Naive thymus-derived CD4-positive, alpha-beta T cell (primary cell): Measurements from ENCODE around the gene MED4. TPM values are rescaled to one million over a fixed set of nuclear protein-coding genes. Genes with fewer than 3 reads are reported as not detected.

Experiments
- ATAC-seq: fragments of 150-1000 bp; cut with Tn5 transposase; 2 replicates; pipeline ENCODE4 v1.10.0; 2021; ENCODE audit warnings: mild to moderate bottlenecking, moderate library complexity
- CTCF ChIA-PET: fragments of 350-600 bp; sonication (Branson Sonifier 250); formaldehyde crosslinking; loops from one replicate; lab custom pipeline; 2021; ENCODE audit warnings: antibody characterized with exemption; lab: Charles Lee
- POLR2A ChIA-PET: fragments of 350-600 bp; sonication (Branson Sonifier 250); formaldehyde crosslinking; loops from one replicate; lab custom pipeline; 2021; ENCODE audit warnings: antibody characterized with exemption, inconsistent platforms; lab: Charles Lee
- DNase-seq, 9 donors: peaks; one replicate each; pipeline versions ENCODE4 v3.0.0 to v3.0.0-alpha.2; 2020 to 2022; ENCODE audit warnings: mixed read lengths in 1 of 9
- H3K27ac ChIP-seq: one replicate; pipeline ENCODE4 v1.7.0; 2013; ENCODE audit warnings: mild to moderate bottlenecking, low read depth, low read length, moderate library complexity
- H3K27me3 ChIP-seq, 2 donors: one replicate each; pipeline ENCODE4 v1.7.0; 2013; ENCODE audit warnings: low read length in 2 of 2, mild to moderate bottlenecking in 2 of 2, moderate library complexity in 2 of 2; ENCODE audit not compliant: control insufficient read depth in 2 of 2, insufficient read depth in 2 of 2
- H3K36me3 ChIP-seq, 3 experiments: 1 replicate in 2 of 3; 2 replicates in 1 of 3; pipeline ENCODE4 v1.7.0; 2013; ENCODE audit warnings: low read length in 3 of 3, mild to moderate bottlenecking in 3 of 3, moderate library complexity in 1 of 3; ENCODE audit not compliant: insufficient read depth in 3 of 3, control insufficient read depth in 2 of 3
- H3K4me1 ChIP-seq, 2 donors: one replicate each; pipeline ENCODE4 v1.7.0; 2013; ENCODE audit warnings: low read length in 2 of 2, mild to moderate bottlenecking in 2 of 2, moderate library complexity in 1 of 2; ENCODE audit not compliant: control insufficient read depth in 2 of 2, insufficient read depth in 2 of 2
- H3K4me3 ChIP-seq: 2 replicates; pipeline ENCODE4 v1.7.0; 2013; ENCODE audit warnings: mild to moderate bottlenecking, low read length
- H3K9me3 ChIP-seq, 3 experiments: 1 replicate in 2 of 3; 2 replicates in 1 of 3; pipeline ENCODE4 v1.7.0; 2013; ENCODE audit warnings: low read length in 3 of 3; ENCODE audit not compliant: control insufficient read depth in 2 of 3
- H3K27ac Mint-ChIP-seq, 9 donors: one replicate each; pipeline ENCODE4 v1.8.0; 2020 to 2022; ENCODE audit warnings: mixed read lengths in 9 of 9, mild to moderate bottlenecking in 8 of 9, moderate library complexity in 5 of 9, inconsistent platforms in 2 of 9
- H3K27me3 Mint-ChIP-seq, 5 donors: one replicate each; pipeline ENCODE4 v1.8.0; 2021 to 2022; ENCODE audit warnings: mixed read lengths in 5 of 5, mild to moderate bottlenecking in 1 of 5
- H3K36me3 Mint-ChIP-seq, 5 donors: one replicate each; pipeline ENCODE4 v1.8.0; 2020 to 2022; ENCODE audit warnings: mixed read lengths in 5 of 5, mild to moderate bottlenecking in 3 of 5, inconsistent platforms in 1 of 5
- H3K4me1 Mint-ChIP-seq, 7 donors: one replicate each; pipeline ENCODE4 v1.8.0; 2020 to 2022; ENCODE audit warnings: mixed read lengths in 7 of 7, mild to moderate bottlenecking in 3 of 7, inconsistent platforms in 1 of 7
- H3K4me3 Mint-ChIP-seq, 10 donors: one replicate each; pipeline ENCODE4 v1.8.0; 2020 to 2022; ENCODE audit warnings: mild to moderate bottlenecking in 10 of 10, mixed read lengths in 10 of 10, moderate library complexity in 6 of 10, inconsistent platforms in 2 of 10
- H3K9me3 Mint-ChIP-seq, 11 donors: one replicate each; pipeline ENCODE4 v1.8.0; 2020 to 2022; ENCODE audit warnings: mixed read lengths in 11 of 11, mild to moderate bottlenecking in 4 of 11, inconsistent platforms in 1 of 11, moderate library complexity in 1 of 11
- intact Hi-C, 2 donors: fragments of 100-400 bp; cut with micrococcal nuclease; formaldehyde crosslinking; loops; one replicate each; pipeline ENCODE4 v1.15.1; 2023
- polyA plus RNA-seq, 2 donors: library from polyadenylated mRNA; unstranded; fragments of 300-500 nt; fragmentation: Illumina TruSeq; gene quantifications; one replicate each; pipeline ENCODE4 v1.2.3, GENCODE V29; 2021
- total RNA-seq, 6 experiments: library from RNA in 5 of 6; stranded (reverse) in 5 of 6; gene quantifications; 1 replicate in 5 of 6; 2 replicates in 1 of 6; pipeline ENCODE4 v1.2.3 and lab custom pipeline; 2021 to 2026

Gene MED4
- total and polyA plus RNA-seq, 7 experiments from 2014 or later = 43.4 to 90.0 (median 52.2) TPM

GRCh38 chr13:48081739-48082138 lies 13.2 kb downstream of the MED4 start:
- Histone ChIP-seq H3K9me3 (no peaks in the 10 kb centered on the region), H3K4me1 (no peaks in the 10 kb centered on the region), H3K36me3 (peaks cover 19 to 80% (median 22%) of the 10 kb centered on the region in 3 experiments), H3K4me3 (no peak overlapping the region), H3K27me3 (no peaks in the 10 kb centered on the region), H3K27ac (no peak overlapping the region)
- ATAC-seq (no peak), DNase-seq (no peak)
- Mint-ChIP-seq H3K27me3 (no peaks in the 10 kb centered on the region), H3K36me3 (peaks cover 4 to 64% (median 43%) of the 10 kb centered on the region in 5 donors), H3K4me1 (peaks cover 0 to 12% (median 0%) of the 10 kb centered on the region in 7 donors), H3K27ac (no peak overlapping the region), H3K9me3 (no peaks in the 10 kb centered on the region), H3K4me3 (no peak overlapping the region)
- POLR2A ChIA-PET = interaction anchor here (2.0 kb wide), 1 partner anchor 13 kb away, joined by 4 read pairs; the partner anchor contains the start of gene MED4
- intact Hi-C loops = no loop called here
- CTCF ChIA-PET = no interaction called here

- Mint-ChIP-seq H3K36me3 (peaks cover 4 to 81% (median 63%) of the 10 kb centered on the region in 5 donors), H3K27me3 (no peaks in the 10 kb centered on the region), H3K4me1 (peaks cover 0 to 11% (median 0%) of the 10 kb centered on the region in 7 donors), H3K9me3 (peaks cover 0 to 7% (median 0%) of the 10 kb centered on the region in 11 donors), H3K27ac (peak overlapping the region in 3 of 9 donors; percentile 20 to 60 (median 28)), H3K4me3 (no peak overlapping the region)
- ATAC-seq (peak; percentile 73), DNase-seq (peak in 5 of 9 donors; percentile 3 to 34 (median 6))
- H3K27me3 ChIP-seq = no peaks in the 10 kb centered on the region
- H3K36me3 ChIP-seq = peaks cover 27 to 76% (median 40%) of the 10 kb centered on the region in 3 experiments
- no peaks in the 10 kb centered on the region for H3K4me1 ChIP-seq
- no peak overlapping the region for H3K27ac ChIP-seq
- intact Hi-C loops = loop anchor here (1.0 to 5.0 kb wide), 4 partner anchors 17 to 691 kb away; partner anchors contain the start of gene MED4 (in 1 of the 2)
- H3K4me3 ChIP-seq = no peak overlapping the region
- CTCF ChIA-PET = interaction anchor here (1.8 kb wide), 1 partner anchor 16 kb away, joined by 7 read pairs; the partner anchor contains the start of gene MED4
- H3K9me3 ChIP-seq = no peaks in the 10 kb centered on the region
- POLR2A ChIA-PET = interaction anchor here (1.1 to 1.7 kb wide), 2 partner anchors 16 to 41 kb away, joined by 3 to 7 read pairs; partner anchors contain the start of genes MED4 and NUDT15
Measured at GRCh38 chr13:48078251-48078656, 16.6 kb downstream of the MED4 start.

GRCh38 chr13:48074006-48074405 lies 20.9 kb downstream of the MED4 start:
- intact Hi-C loops = no loop called here
- ATAC-seq = no peak
- H3K27ac ChIP-seq = no peak overlapping the region
- Mint-ChIP-seq H3K36me3 (peaks cover 9 to 95% (median 79%) of the 10 kb centered on the region in 5 donors), H3K27me3 (no peaks in the 10 kb centered on the region), H3K27ac (no peak overlapping the region), H3K4me3 (no peak overlapping the region), H3K9me3 (peaks cover 0 to 39% (median 15%) of the 10 kb centered on the region in 11 donors), H3K4me1 (peaks cover 0 to 9% (median 0%) of the 10 kb centered on the region in 7 donors)
- no peak overlapping the region for H3K4me3 ChIP-seq
- no peaks in the 10 kb centered on the region for H3K27me3 ChIP-seq
- CTCF ChIA-PET = no interaction called here
- peaks cover 0 to 6% (median 0%) of the 10 kb centered on the region in 3 experiments for H3K9me3 ChIP-seq
- POLR2A ChIA-PET = no interaction called here
- H3K4me1 ChIP-seq = no peaks in the 10 kb centered on the region
- DNase-seq = no peak
- H3K36me3 ChIP-seq = peaks cover 28 to 76% (median 32%) of the 10 kb centered on the region in 3 experiments

- CTCF ChIA-PET = no interaction called here
- Mint-ChIP-seq H3K9me3 (peaks cover 0 to 51% (median 21%) of the 10 kb centered on the region in 11 donors), H3K4me1 (peaks cover 0 to 4% (median 0%) of the 10 kb centered on the region in 7 donors), H3K27me3 (no peaks in the 10 kb centered on the region), H3K4me3 (no peak overlapping the region), H3K27ac (no peak overlapping the region), H3K36me3 (peaks cover 15 to 95% (median 81%) of the 10 kb centered on the region in 5 donors)
- intact Hi-C loops = no loop called here
- Histone ChIP-seq H3K27ac (no peak overlapping the region), H3K9me3 (peaks cover 0 to 6% (median 0%) of the 10 kb centered on the region in 3 experiments), H3K36me3 (peaks cover 24 to 75% (median 28%) of the 10 kb centered on the region in 3 experiments), H3K4me1 (no peaks in the 10 kb centered on the region), H3K27me3 (no peaks in the 10 kb centered on the region), H3K4me3 (no peak overlapping the region)
- ATAC-seq = no peak
- no peak for DNase-seq
- POLR2A ChIA-PET = no interaction called here
Measured at GRCh38 chr13:48072787-48073186, 22.1 kb downstream of the MED4 start.

GRCh38 chr13:48072304-48072703 lies 22.6 kb downstream of the MED4 start:
- H3K4me1 ChIP-seq = no peaks in the 10 kb centered on the region
- no peaks in the 10 kb centered on the region for H3K27me3 ChIP-seq
- no peak overlapping the region for H3K4me3 ChIP-seq
- intact Hi-C loops = no loop called here
- peaks cover 0 to 6% (median 0%) of the 10 kb centered on the region in 3 experiments for H3K9me3 ChIP-seq
- peaks cover 0 to 8% (median 0%) of the 10 kb centered on the region in 7 donors for H3K4me1 Mint-ChIP-seq
- H3K27ac Mint-ChIP-seq = peak overlapping the region in 1 of 9 donors; percentile 50
- ATAC-seq = no peak
- H3K36me3 Mint-ChIP-seq = peaks cover 15 to 98% (median 85%) of the 10 kb centered on the region in 5 donors
- H3K27me3 Mint-ChIP-seq = no peaks in the 10 kb centered on the region
- peaks cover 21 to 76% (median 27%) of the 10 kb centered on the region in 3 experiments for H3K36me3 ChIP-seq
- peaks cover 0 to 56% (median 24%) of the 10 kb centered on the region in 11 donors for H3K9me3 Mint-ChIP-seq
- no peak for DNase-seq
- no peak overlapping the region for H3K4me3 Mint-ChIP-seq
- POLR2A ChIA-PET = no interaction called here
- H3K27ac ChIP-seq = no peak overlapping the region
- CTCF ChIA-PET = no interaction called here

- peaks cover 15 to 74% (median 26%) of the 10 kb centered on the region in 3 experiments for H3K36me3 ChIP-seq
- Mint-ChIP-seq H3K4me3 (no peak overlapping the region), H3K4me1 (peaks cover 0 to 14% (median 0%) of the 10 kb centered on the region in 7 donors), H3K36me3 (peaks cover 15 to 96% (median 80%) of the 10 kb centered on the region in 5 donors), H3K9me3 (peaks cover 0 to 61% (median 24%) of the 10 kb centered on the region in 11 donors), H3K27ac (no peak overlapping the region), H3K27me3 (no peaks in the 10 kb centered on the region)
- H3K4me3 ChIP-seq = no peak overlapping the region
- H3K27ac ChIP-seq = no peak overlapping the region
- H3K27me3 ChIP-seq = no peaks in the 10 kb centered on the region
- intact Hi-C loops = no loop called here
- POLR2A ChIA-PET = interaction anchor here (1.1 kb wide), 1 partner anchor 26 kb away, joined by 3 read pairs; no protein-coding TSS in a partner anchor
- ATAC-seq (no peak), DNase-seq (no peak)
- CTCF ChIA-PET = interaction anchor here (0.7 kb wide), 1 partner anchor 215 kb away, joined by 3 read pairs; no protein-coding TSS in a partner anchor
- no peaks in the 10 kb centered on the region for H3K4me1 ChIP-seq
- peaks cover 0 to 6% (median 0%) of the 10 kb centered on the region in 3 experiments for H3K9me3 ChIP-seq
Measured at GRCh38 chr13:48070942-48071341, 24.0 kb downstream of the MED4 start.
